ENCODE results near the gene LAMA2. TPM values are rescaled to one million over a fixed set of nuclear protein-coding genes. Genes with fewer than 3 reads are reported as not detected.

LAMA2 gene
- polyA plus RNA-seq, 1 donor from 2014 or later: 0.05 TPM

DNA sequence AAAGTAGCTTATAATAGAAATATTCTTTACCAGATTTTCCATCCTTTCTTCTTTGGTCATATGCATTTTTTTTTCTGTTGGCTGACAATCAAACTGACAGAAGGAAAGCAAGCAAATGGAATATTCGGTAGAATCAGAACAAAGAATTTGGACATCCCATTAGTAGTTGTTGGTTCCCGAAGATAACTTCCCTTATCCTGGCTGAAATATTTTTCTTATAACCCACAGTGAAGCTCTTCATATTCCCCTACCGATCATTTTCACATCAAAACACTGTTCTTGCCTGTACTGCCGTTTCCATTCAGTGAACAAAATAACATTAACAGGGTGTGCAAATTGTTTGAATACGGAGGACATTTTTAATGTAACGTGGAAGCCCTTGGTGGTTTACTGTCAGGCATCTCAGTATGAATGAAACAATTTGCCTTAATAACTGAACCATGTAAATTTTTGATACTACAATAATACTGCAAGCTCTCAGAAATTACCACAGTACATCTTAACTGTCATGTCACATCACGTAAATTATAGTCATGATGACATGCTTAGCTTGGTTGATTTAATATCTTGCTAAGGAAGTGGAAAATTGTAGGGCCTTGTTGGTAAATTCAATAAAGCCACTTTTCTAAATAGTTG is 311.5 kb downstream of the LAMA2 start:
- H3K4me1 Mint-ChIP-seq: peaks cover 0 to 4% (median 2%) of the 10 kb centered on the region in 3 donors
- no peak overlapping the region for H3K27ac Mint-ChIP-seq
- no peak overlapping the region for H3K4me3 Mint-ChIP-seq
- no peaks in the 10 kb centered on the region for H3K36me3 Mint-ChIP-seq
- no peaks in the 10 kb centered on the region for H3K9me3 Mint-ChIP-seq
- peaks cover 5% of the 10 kb centered on the region for H3K27me3 Mint-ChIP-seq

DNA sequence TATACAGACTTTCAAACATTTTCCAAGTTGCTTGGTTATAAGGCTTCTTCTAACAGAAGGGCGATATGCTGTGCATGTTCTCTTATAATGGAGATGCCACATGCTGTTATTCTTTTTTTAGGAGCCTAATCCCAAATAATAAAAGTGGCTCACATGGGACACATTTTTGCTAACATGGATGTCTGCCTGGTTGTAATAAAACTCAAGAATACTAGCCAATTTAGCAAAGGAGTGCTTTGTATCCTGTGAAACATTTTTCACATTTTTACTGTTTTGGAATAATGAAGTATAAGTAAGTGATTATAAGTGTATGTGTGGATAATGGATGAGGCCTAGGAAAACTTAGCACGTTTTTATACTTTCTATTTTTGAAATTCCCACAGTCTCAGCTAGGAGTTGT is 312.2 kb downstream of the LAMA2 start:
- no peak overlapping the region for H3K27ac Mint-ChIP-seq
- H3K4me3 Mint-ChIP-seq: no peak overlapping the region
- H3K36me3 Mint-ChIP-seq: no peaks in the 10 kb centered on the region
- no peaks in the 10 kb centered on the region for H3K9me3 Mint-ChIP-seq
- H3K27me3 Mint-ChIP-seq: peaks cover 5% of the 10 kb centered on the region
- H3K4me1 Mint-ChIP-seq: peaks cover 0 to 4% (median 2%) of the 10 kb centered on the region in 3 donors

DNA sequence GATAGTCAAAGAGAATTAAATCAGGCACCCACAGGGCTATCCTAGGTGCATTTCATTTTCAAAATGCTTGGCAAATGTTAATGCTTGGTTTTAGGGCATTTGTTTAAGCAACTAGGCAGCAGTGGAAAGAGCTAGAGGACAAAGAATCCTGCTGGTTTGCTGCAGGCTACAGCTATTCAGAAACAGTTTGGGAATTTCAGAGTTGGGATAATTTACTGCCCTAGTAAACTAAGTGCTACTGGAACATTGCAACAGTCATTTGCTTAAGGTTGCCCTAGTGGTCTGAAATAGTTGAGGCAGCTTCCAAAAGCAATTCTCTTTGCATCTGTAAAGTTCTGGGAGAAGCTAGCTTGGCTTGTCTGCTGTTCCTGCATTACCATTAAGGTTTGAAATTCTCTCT is 312.7 kb downstream of the LAMA2 start:
- H3K4me3 Mint-ChIP-seq: no peak overlapping the region
- H3K9me3 Mint-ChIP-seq: no peaks in the 10 kb centered on the region
- no peak overlapping the region for H3K27ac Mint-ChIP-seq
- H3K4me1 Mint-ChIP-seq: peaks cover 0 to 4% (median 2%) of the 10 kb centered on the region in 3 donors
- peaks cover 5% of the 10 kb centered on the region for H3K27me3 Mint-ChIP-seq
- no peaks in the 10 kb centered on the region for H3K36me3 Mint-ChIP-seq

DNA sequence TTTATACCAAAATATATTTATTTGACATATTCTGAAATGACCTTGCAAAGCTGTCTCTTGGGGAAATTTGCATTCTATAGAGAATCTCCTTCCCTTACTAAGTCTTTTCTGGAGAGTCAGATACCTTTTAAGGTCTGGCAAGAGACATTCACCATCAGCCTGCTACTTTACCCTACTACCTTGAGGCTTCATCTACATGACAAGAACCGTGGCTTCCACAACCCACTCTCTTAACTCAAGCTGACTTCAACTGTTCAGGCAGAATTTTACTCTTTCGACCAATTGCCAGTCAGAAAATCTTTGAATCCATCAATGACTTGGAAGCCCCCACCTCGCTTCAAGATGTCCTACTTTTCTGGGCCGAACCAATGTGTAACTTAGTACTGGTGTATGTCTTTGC is 314.2 kb downstream of the LAMA2 start:
- H3K4me1 Mint-ChIP-seq: no peaks in the 10 kb centered on the region
- peaks cover 5% of the 10 kb centered on the region for H3K27me3 Mint-ChIP-seq
- H3K27ac Mint-ChIP-seq: no peak overlapping the region
- no peaks in the 10 kb centered on the region for H3K9me3 Mint-ChIP-seq
- H3K4me3 Mint-ChIP-seq: no peak overlapping the region
- H3K36me3 Mint-ChIP-seq: no peaks in the 10 kb centered on the region

DNA sequence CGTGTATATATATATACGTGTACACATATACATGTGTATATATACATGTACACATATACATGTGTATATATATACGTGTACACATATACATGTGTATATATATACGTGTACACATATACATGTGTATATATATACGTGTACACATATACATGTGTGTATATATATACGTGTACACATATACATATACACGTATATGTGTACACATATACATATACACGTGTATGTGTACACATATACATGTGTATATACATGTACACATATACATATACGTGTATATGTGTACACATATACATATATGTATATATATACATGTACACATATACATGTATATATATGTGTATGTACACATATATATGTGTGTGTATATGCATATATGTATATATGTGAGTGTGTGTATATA is 317.2 kb downstream of the LAMA2 start:
- no peak overlapping the region for H3K4me3 Mint-ChIP-seq
- H3K27ac Mint-ChIP-seq: no peak overlapping the region
- peaks cover 0 to 2% (median 0%) of the 10 kb centered on the region in 3 donors for H3K9me3 Mint-ChIP-seq
- H3K36me3 Mint-ChIP-seq: no peaks in the 10 kb centered on the region
- no peaks in the 10 kb centered on the region for H3K4me1 Mint-ChIP-seq
- peaks cover 7% of the 10 kb centered on the region for H3K27me3 Mint-ChIP-seq

DNA sequence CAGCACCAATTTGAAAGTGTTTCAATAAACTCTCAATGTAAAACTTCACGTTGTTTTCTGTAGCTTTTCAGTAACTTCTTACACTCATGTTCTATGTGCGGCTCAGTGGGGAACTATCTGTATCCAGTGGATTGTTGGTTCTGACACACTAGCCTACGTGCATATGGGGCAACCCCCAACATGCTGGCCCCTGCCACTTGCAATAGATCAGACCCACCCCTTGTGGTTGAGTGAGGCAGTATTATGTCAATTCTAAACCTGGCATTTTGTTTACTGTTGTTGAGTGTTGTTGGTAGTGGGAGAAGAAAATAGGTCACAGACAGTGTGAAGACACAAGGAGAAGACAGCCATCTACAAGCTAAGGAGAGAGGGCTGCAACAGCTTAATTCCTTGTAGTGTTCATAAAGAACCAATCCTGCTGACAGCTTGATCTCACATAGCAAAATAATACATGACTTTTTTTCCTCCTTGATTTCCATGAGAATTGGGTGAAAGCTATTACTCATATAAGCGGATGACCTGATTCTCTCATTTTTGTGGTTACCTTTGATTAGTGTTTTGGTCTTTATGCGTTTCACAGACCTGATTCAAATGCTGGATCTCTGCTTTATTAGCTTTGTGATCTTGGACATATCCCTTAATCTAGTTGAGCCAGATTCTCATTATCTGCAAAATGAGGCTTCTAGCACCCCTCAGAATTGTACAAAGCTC is 320.4 kb downstream of the LAMA2 start:
- peaks cover 0 to 2% (median 0%) of the 10 kb centered on the region in 3 donors for H3K9me3 Mint-ChIP-seq
- no peaks in the 10 kb centered on the region for H3K36me3 Mint-ChIP-seq
- peaks cover 2% of the 10 kb centered on the region for H3K27me3 Mint-ChIP-seq
- H3K4me1 Mint-ChIP-seq: no peaks in the 10 kb centered on the region
- H3K27ac Mint-ChIP-seq: no peak overlapping the region
- no peak overlapping the region for H3K4me3 Mint-ChIP-seq

DNA sequence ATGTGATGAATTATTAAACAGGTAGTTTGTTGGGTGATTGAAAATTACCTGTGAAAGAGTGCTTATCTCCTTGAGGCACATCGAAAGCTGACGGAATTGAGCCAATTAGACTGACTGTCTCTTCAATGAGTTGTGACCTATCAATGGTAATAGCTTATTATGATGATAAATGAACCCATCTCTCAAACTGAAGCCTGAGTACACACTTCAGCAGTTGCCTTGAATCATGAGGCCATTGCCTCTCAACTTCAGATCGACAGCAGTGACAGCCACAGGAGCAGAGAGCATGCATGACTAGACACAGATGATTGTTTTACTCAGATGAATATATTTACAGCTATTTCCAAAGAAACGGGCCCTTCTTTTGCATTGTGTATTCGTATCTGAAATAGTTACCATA is 323.9 kb downstream of the LAMA2 start:
- Mint-ChIP-seq H3K27me3 (peaks cover 2% of the 10 kb centered on the region), H3K4me1 (no peaks in the 10 kb centered on the region), H3K27ac (no peak overlapping the region), H3K36me3 (no peaks in the 10 kb centered on the region), H3K9me3 (peaks cover 0 to 2% (median 0%) of the 10 kb centered on the region in 3 donors), H3K4me3 (no peak overlapping the region)

DNA sequence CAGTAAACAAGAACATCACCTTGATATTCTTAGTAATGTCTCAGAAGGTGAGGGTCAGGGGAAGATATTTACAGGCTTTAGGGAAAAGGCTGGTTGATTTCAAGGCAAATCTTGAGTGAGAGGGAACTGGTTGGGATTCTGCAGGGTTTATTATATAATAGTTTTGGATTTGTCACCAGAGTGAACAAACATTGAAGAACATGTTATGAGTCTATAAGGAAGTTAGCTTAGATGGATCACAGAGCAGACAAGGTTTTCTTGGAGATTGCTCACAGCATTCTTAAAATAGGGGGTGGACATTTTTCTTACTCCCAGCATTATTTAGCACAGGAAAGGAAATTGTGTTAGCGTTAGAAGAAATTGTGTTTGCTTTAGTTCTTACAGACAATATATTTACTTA is 324.9 kb downstream of the LAMA2 start:
- peaks cover 2% of the 10 kb centered on the region for H3K27me3 Mint-ChIP-seq
- no peak overlapping the region for H3K4me3 Mint-ChIP-seq

DNA sequence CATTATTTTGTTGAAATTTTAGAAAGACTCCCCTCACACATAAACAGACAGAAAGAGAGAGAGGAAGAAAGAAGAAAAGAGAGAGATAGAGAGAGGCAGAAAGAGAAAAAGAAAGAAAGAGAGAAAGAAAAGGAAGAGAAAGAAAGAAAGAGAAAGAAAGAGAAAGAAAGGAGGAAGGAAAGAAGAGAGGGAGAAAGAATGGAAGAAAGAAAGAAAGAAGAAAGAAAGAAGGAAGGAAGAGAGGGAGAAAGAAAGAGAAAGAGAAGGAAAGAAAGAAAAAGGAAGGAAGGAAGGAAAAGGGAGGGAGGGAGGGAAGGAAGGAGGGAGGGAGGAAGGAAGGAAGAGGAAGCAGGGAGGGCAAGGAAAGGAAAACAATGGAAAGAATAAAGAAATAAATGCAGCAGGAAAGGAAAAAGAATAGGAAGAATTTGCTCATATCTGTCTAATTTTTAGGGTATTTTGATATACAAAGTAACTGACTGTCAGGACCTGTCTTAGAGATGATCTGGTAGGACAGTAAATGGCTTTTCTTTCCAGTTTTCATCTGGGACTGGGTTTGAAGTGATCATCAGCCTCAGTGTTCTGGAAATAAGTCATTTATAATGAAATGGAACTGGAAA is 325.6 kb downstream of the LAMA2 start:
- H3K4me3 Mint-ChIP-seq: no peak overlapping the region
- H3K4me1 Mint-ChIP-seq: no peaks in the 10 kb centered on the region
- no peaks in the 10 kb centered on the region for H3K36me3 Mint-ChIP-seq
- H3K27ac Mint-ChIP-seq: no peak overlapping the region
- peaks cover 2% of the 10 kb centered on the region for H3K27me3 Mint-ChIP-seq
- peaks cover 0 to 2% (median 0%) of the 10 kb centered on the region in 3 donors for H3K9me3 Mint-ChIP-seq

More for the DNA sequence above, 324.9 kb downstream of the LAMA2 start:
- no peaks in the 10 kb centered on the region for H3K36me3 Mint-ChIP-seq
- no peak overlapping the region for H3K27ac Mint-ChIP-seq
- peaks cover 0 to 2% (median 0%) of the 10 kb centered on the region in 3 donors for H3K9me3 Mint-ChIP-seq
- no peaks in the 10 kb centered on the region for H3K4me1 Mint-ChIP-seq

DNA sequence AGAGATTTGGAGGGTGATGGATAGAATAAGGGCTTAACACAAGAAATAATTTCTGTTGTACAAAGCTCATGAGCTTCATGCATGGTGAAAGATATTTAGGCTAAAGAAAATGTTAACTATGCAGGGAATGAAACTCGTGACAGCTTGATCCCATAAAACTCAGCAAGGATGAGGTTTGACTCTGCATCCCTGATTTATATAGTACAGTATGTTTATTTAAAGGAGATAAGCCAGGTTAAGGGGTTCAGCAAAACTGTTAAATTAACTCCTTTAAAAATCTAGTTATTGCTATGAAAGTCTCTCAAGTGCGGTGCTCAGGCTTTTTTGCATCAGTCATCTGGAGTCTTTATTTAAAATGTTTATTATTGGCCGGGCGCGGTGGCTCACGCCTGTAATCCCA is 326.4 kb downstream of the LAMA2 start:
- peaks cover 2% of the 10 kb centered on the region for H3K27me3 Mint-ChIP-seq
- H3K9me3 Mint-ChIP-seq: peaks cover 0 to 2% (median 0%) of the 10 kb centered on the region in 3 donors
- no peaks in the 10 kb centered on the region for H3K4me1 Mint-ChIP-seq
- no peaks in the 10 kb centered on the region for H3K36me3 Mint-ChIP-seq
- no peak overlapping the region for H3K4me3 Mint-ChIP-seq
- no peak overlapping the region for H3K27ac Mint-ChIP-seq

DNA sequence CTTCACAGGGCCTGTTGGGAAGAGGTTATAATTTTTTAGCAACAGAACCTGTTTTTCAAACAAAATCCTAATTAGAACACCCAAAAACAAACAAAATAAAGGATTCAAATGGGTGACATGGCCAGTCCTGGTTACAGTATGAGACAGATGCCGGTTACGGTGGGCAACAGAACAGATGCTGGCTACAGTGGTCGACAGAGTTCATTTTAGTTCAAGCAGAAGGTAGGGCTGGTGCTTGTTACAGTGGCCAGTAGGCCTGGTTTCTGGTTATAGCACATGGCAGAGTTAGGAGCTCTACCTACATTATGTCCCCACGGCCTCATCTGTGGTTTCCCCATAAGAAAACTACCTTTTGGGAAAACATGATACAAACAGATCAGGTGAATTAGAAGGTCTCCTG is 327.7 kb downstream of the LAMA2 start:
- no peaks in the 10 kb centered on the region for H3K27me3 Mint-ChIP-seq
- no peaks in the 10 kb centered on the region for H3K9me3 Mint-ChIP-seq
- H3K27ac Mint-ChIP-seq: no peak overlapping the region
- no peaks in the 10 kb centered on the region for H3K4me1 Mint-ChIP-seq
- no peaks in the 10 kb centered on the region for H3K36me3 Mint-ChIP-seq
- H3K4me3 Mint-ChIP-seq: no peak overlapping the region

DNA sequence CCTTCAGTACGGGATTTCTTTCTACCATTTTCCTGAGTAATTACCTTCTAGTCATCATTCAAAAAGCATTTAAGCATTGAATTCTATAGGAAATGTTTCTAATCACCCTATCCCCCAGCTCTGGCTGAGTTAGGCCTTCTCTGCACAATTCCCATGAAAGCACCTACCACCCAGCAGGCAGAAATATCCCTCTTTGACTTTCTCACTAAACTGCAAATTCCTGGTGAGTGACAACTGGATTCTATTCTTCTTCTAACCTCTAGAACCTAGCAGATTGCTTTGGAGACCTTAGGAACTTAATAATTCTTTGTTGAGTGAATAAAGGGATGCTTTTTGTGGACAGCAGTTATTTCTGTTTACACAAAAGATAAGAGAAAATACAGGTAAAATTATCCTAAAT is 328.7 kb downstream of the LAMA2 start:
- Mint-ChIP-seq H3K4me3 (no peak overlapping the region), H3K4me1 (no peaks in the 10 kb centered on the region), H3K36me3 (no peaks in the 10 kb centered on the region), H3K27me3 (no peaks in the 10 kb centered on the region), H3K9me3 (no peaks in the 10 kb centered on the region), H3K27ac (no peak overlapping the region)

DNA sequence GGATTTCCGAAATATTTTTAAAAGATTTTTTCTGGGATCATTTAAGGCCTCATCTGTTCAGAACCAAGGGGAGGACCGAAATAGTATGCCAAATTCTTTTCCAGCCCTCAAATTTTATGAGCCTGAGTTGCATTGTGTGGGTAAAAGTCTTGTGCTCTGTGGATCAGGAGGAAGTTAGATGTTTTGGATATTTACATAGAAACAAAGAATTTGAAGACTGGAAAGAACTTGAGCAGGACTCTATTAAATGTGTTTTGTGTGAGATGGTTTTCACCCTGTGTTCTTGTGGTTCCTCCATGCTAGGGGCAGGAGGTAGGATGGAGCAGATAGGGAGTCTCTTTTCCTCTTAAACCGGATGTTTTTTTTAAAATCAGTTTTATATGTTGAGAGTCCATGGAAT is 329.1 kb downstream of the LAMA2 start:
- H3K4me1 Mint-ChIP-seq: no peaks in the 10 kb centered on the region
- H3K27me3 Mint-ChIP-seq: no peaks in the 10 kb centered on the region
- H3K27ac Mint-ChIP-seq: no peak overlapping the region
- H3K36me3 Mint-ChIP-seq: no peaks in the 10 kb centered on the region
- H3K9me3 Mint-ChIP-seq: no peaks in the 10 kb centered on the region
- no peak overlapping the region for H3K4me3 Mint-ChIP-seq

DNA sequence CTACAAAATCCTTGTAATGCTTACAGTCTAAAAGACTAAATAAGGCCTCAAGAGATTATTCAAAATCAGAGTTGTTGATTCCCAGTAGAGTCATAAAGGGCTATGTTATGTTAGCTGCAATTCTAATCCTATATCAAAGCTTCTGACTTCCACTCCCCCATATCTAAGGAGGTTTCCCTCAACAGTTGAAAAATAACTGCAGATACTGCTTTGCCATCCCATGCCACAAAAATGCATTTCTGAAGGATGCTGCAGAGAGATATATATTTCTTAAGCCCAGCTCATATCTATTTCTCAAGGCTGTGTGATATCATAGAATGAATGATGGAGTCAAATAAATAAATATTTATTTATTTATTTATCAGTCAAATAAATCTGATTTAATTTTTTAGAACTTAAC is 332.3 kb downstream of the LAMA2 start:
- Mint-ChIP-seq H3K4me3 (no peak overlapping the region), H3K27me3 (no peaks in the 10 kb centered on the region), H3K9me3 (no peaks in the 10 kb centered on the region), H3K27ac (no peak overlapping the region), H3K36me3 (no peaks in the 10 kb centered on the region), H3K4me1 (no peaks in the 10 kb centered on the region)

DNA sequence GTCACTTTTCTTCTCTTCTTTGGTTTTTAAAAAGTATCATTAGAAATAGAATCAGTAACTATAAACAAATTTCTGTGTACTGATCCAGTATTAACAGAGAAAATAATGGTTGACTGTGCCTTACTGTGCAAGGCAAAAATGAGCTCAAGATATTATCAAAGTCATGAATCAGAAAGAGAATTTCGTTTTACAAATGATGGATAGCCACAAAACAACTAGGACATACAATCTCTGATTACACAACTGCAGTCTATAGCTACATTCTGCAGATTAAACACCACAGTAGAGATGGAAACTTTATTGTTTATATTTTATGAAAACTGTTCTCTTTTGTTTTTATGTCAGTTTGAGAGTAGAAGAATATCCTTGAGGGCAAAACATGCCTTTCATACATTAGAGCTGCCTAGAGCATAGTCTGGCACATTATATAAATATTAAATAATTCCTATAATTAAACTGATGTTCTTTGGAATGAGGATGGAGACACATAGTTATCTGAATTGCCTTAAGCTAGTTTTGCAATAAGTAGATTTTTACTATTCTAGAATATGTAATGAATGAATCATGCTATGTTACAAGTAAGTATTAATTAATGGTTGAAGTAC is 333.1 kb downstream of the LAMA2 start:
- H3K9me3 Mint-ChIP-seq: no peaks in the 10 kb centered on the region
- no peak overlapping the region for H3K27ac Mint-ChIP-seq
- no peak overlapping the region for H3K4me3 Mint-ChIP-seq
- no peaks in the 10 kb centered on the region for H3K27me3 Mint-ChIP-seq
- H3K36me3 Mint-ChIP-seq: no peaks in the 10 kb centered on the region
- H3K4me1 Mint-ChIP-seq: no peaks in the 10 kb centered on the region
